CD4-positive, alpha-beta T cell treated with Interleukin-6 for 4 hours (primary cell): ENCODE measurements around the gene TMEM94.
"Not testable (repeated sequence)": the region's sequence is repeated elsewhere in the genome, so short reads cannot be mapped to it uniquely, and the experiment has no call there.

Source experiments
- DNase-seq: peaks from one replicate; pipeline ENCODE4 v3.0.0-alpha.2; 2020; ENCODE audit warnings: mixed read lengths

Gene TMEM94

GRCh38 chr17:75445896-75446295 is 10.5 kb upstream of the TMEM94 start:
- DNase-seq: not testable (repeated sequence)

- DNase-seq: no peak
Observed at GRCh38 chr17:75447951-75448856, 8.2 kb upstream of the TMEM94 start.

GRCh38 chr17:75450270-75450669 is 6.2 kb upstream of the TMEM94 start:
- DNase-seq: no peak

- no peak for DNase-seq
Observed at GRCh38 chr17:75454193-75454592, 2.2 kb upstream of the TMEM94 start.

- DNase-seq: not testable (repeated sequence)
Observed at GRCh38 chr17:75454672-75455071, 1.8 kb upstream of the TMEM94 start.

- no peak for DNase-seq
Observed at GRCh38 chr17:75456039-75456416, 407 bp upstream of the TMEM94 start.

GRCh38 chr17:75457047-75457654 is 716 bp downstream of the TMEM94 start:
- peak; percentile 21 for DNase-seq

- no peak for DNase-seq
Observed at GRCh38 chr17:75459246-75459589, 2.8 kb downstream of the TMEM94 start.

- DNase-seq: no peak
Observed at GRCh38 chr17:75459590-75460267, 3.3 kb downstream of the TMEM94 start.

- no peak for DNase-seq
Observed at GRCh38 chr17:75460295-75460694, 3.9 kb downstream of the TMEM94 start.

GRCh38 chr17:75463603-75464002 is 7.2 kb downstream of the TMEM94 start:
- DNase-seq: no peak

- DNase-seq: no peak
Observed at GRCh38 chr17:75465039-75465438, 8.6 kb downstream of the TMEM94 start.

GRCh38 chr17:75468291-75468754 is 11.9 kb downstream of the TMEM94 start:
- no peak for DNase-seq

- DNase-seq: no peak
Observed at GRCh38 chr17:75468779-75469373, 12.4 kb downstream of the TMEM94 start.

GRCh38 chr17:75471207-75471606 is 14.8 kb downstream of the TMEM94 start:
- DNase-seq: no peak

- no peak for DNase-seq
Observed at GRCh38 chr17:75472119-75472518, 15.7 kb downstream of the TMEM94 start.

GRCh38 chr17:75473246-75473645 is 16.8 kb downstream of the TMEM94 start:
- no peak for DNase-seq

- DNase-seq: no peak
Observed at GRCh38 chr17:75474736-75475135, 18.3 kb downstream of the TMEM94 start.

GRCh38 chr17:75475144-75475835 is 18.9 kb downstream of the TMEM94 start:
- DNase-seq: no peak

- DNase-seq: no peak
Observed at GRCh38 chr17:75475851-75476250, 19.4 kb downstream of the TMEM94 start.

- no peak for DNase-seq
Observed at GRCh38 chr17:75476271-75476671, 19.8 kb downstream of the TMEM94 start.

GRCh38 chr17:75476752-75477489 is 20.5 kb downstream of the TMEM94 start:
- no peak for DNase-seq
